ENCODE results near the gene BAAT. TPM values are rescaled to one million over a fixed set of nuclear protein-coding genes. Genes with fewer than 3 reads are reported as not detected.

Gene BAAT
- total RNA-seq, 1 experiment from 2014 or later, result not detected

- Histone ChIP-seq H4K20me1 (ENCODE audit: insufficient read depth) (no peaks in the 10 kb centered on the region), H3K27me3 (ENCODE audit: insufficient read depth, low read depth) (peaks cover 42% of the 10 kb centered on the region; the same call in 1 of the 2 replicates), H3K9me2 (ENCODE audit: insufficient read depth) (no peaks in the 10 kb centered on the region), H3K4me2 (no peak overlapping the region), H3K36me3 (ENCODE audit: low read depth) (no peaks in the 10 kb centered on the region), H3K9me3 (ENCODE audit: insufficient read depth, low read depth) (no peaks in the 10 kb centered on the region), H3K79me2 (ENCODE audit: low read depth) (no peaks in the 10 kb centered on the region), H3K4me1 (replicated peaks; ENCODE audit: insufficient read depth) (no peaks in the 10 kb centered on the region), H2AFZ (no peak overlapping the region), H3K4me3 (no peak overlapping the region), H3F3A (ENCODE audit: insufficient read depth, low read depth) (no peaks in the 10 kb centered on the region), H3K27ac (no peak overlapping the region)
- no TSS peak for BruUV-seq (replicated peaks)
- DNase-seq, result no peak
- ChIA-PET CTCF (no interaction called here), POLR2A (ENCODE audit: unreplicated experiment) (no interaction called here)
- intact Hi-C loops (cut with micrococcal nuclease; ENCODE audit: unreplicated experiment), result no loop called here
- TF ChIP-seq CTCF (conservative IDR thresholded peaks at IDR 0.05) (no peak), EZH2 (IDR thresholded peaks at IDR 0.05; ENCODE audit: low read depth) (no peak)
These were observed 43.3 kb upstream of the BAAT start for GRCh38 chr9:101427957-101428655.

DNA sequence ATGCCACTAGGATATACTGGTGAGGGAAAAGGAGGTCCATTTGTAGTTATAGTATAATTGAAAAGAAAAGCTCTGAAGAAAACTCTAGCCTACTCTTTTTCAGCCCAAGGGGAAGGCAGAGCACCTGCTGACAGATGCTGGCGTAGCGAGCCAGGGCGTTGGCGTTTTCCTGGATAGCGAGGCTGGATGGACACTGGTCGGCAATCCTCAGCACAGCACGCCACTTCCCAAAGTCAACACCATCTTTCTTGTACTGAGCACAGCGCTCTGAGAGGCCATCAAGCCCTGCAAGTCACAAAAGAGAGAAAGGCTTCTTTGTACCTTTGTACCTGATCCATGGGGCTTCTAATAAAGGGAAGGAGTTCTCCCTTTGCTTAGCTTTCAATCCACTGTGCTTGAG is 42.6 kb upstream of the BAAT start:
- POLR2A ChIA-PET (ENCODE audit: unreplicated experiment), result no interaction called here
- no peaks in the 10 kb centered on the region for H3K79me2 ChIP-seq (ENCODE audit: low read depth)
- H3K4me1 ChIP-seq (replicated peaks; ENCODE audit: insufficient read depth), result no peaks in the 10 kb centered on the region
- peaks cover 49% of the 10 kb centered on the region for H3K27me3 ChIP-seq (ENCODE audit: insufficient read depth, low read depth)
- no peaks in the 10 kb centered on the region for H3K9me3 ChIP-seq (ENCODE audit: insufficient read depth, low read depth)
- H2AFZ ChIP-seq, result no peak overlapping the region
- H3K36me3 ChIP-seq (ENCODE audit: low read depth), result no peaks in the 10 kb centered on the region
- H3K9me2 ChIP-seq (ENCODE audit: insufficient read depth), result no peaks in the 10 kb centered on the region
- CTCF ChIA-PET, result no interaction called here
- BruUV-seq (replicated peaks), result no TSS peak
- no peak for TF ChIP-seq EZH2 (IDR thresholded peaks at IDR 0.05; ENCODE audit: low read depth)
- TF ChIP-seq CTCF (conservative IDR thresholded peaks at IDR 0.05), result no peak
- no peak overlapping the region for H3K4me3 ChIP-seq
- intact Hi-C loops (cut with micrococcal nuclease; ENCODE audit: unreplicated experiment), result no loop called here
- no peak overlapping the region for H3K27ac ChIP-seq
- H3F3A ChIP-seq (ENCODE audit: insufficient read depth, low read depth), result no peaks in the 10 kb centered on the region
- no peak overlapping the region for H3K4me2 ChIP-seq
- no peaks in the 10 kb centered on the region; the same call in 1 of the 2 replicates for H4K20me1 ChIP-seq (ENCODE audit: insufficient read depth)
- DNase-seq, result no peak

DNA sequence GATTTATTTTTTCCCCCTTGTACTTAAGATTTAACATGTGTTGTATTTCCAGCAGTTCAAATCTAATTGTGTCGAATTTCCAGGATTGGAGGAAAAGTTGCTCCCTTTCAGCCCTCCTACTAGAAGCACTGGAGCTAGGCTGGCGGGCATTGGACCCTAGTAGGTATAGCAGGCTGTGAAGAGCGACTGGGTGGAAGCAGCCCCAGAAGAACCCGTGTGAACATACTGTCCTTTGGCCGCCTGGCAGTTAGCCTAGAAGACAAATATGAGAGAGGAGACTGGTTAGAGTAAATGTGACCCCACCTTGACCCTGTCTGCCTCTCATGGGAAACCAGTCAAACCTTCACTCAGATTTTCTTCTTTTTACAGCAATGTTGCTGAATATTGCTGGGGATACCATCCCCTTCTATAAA is 36.9 kb upstream of the BAAT start:
- intact Hi-C loops (cut with micrococcal nuclease; ENCODE audit: unreplicated experiment), result no loop called here
- no peak for TF ChIP-seq EZH2 (IDR thresholded peaks at IDR 0.05; ENCODE audit: low read depth)
- TF ChIP-seq CTCF (conservative IDR thresholded peaks at IDR 0.05), result no peak
- Histone ChIP-seq H3K27ac (no peak overlapping the region), H3K4me2 (no peak overlapping the region), H3K27me3 (ENCODE audit: insufficient read depth, low read depth) (peaks cover 50% of the 10 kb centered on the region), H3K79me2 (ENCODE audit: low read depth) (no peaks in the 10 kb centered on the region), H2AFZ (no peak overlapping the region), H3K36me3 (ENCODE audit: low read depth) (no peaks in the 10 kb centered on the region), H4K20me1 (ENCODE audit: insufficient read depth) (no peaks in the 10 kb centered on the region; the same call in 1 of the 2 replicates), H3K9me2 (ENCODE audit: insufficient read depth) (no peaks in the 10 kb centered on the region), H3F3A (ENCODE audit: insufficient read depth, low read depth) (no peaks in the 10 kb centered on the region), H3K9me3 (ENCODE audit: insufficient read depth, low read depth) (no peaks in the 10 kb centered on the region), H3K4me1 (replicated peaks; ENCODE audit: insufficient read depth) (no peaks in the 10 kb centered on the region), H3K4me3 (no peak overlapping the region)
- no TSS peak for BruUV-seq (replicated peaks)
- POLR2A ChIA-PET (ENCODE audit: unreplicated experiment), result no interaction called here
- CTCF ChIA-PET, result no interaction called here
- DNase-seq, result no peak
